GM18526 (cell line): ENCODE measurements around the gene CDC14B.

Experiments used
- POLR2A ChIP-seq: IDR thresholded peaks from 3 replicates; pipeline ENCODE4 v1.6.1; 2011; ENCODE audit not compliant: insufficient read length; ENCODE audit errors: extremely low read depth

CDC14B gene

DNA sequence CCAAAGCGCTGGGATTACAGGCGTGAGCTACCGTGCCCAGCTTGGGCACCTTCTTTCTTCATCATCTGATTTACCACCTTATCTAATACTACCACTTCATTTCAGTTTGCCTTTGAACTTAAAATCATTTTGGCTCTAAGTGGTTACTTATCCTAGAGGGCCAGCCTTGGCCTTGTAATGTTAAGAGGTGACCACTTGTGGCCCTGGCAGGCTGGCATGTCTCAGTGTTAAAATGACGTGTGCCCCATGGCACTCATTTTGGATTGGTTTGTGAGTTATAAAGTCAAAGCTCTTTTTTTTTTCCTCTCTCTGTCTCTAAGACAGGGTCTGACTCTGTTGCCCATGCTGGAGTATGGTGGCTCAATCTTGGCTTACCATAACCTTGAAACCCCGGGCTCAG lies 151.9 kb downstream of the CDC14B start:
- TF ChIP-seq POLR2A, result no peak

DNA sequence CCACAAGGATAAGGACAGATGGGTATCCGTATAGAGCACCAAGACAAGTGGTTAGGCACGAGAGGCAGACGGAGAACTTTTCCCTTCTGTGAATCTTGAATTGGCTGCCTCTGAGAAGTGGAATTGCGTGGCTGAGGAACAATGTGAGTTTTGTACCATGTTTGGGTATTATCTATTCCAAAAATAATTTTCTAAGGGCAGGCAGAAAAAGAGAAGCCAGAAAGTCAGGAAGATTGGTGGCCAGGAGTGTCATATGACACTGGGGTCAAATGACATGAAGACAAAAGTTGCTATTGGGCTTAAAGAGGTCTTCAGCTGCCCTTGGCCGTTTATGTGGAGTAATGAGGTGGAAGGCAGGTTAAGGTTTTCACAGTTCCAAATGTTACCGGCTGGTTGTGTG lies 155.2 kb downstream of the CDC14B start:
- TF ChIP-seq POLR2A, result no peak

DNA sequence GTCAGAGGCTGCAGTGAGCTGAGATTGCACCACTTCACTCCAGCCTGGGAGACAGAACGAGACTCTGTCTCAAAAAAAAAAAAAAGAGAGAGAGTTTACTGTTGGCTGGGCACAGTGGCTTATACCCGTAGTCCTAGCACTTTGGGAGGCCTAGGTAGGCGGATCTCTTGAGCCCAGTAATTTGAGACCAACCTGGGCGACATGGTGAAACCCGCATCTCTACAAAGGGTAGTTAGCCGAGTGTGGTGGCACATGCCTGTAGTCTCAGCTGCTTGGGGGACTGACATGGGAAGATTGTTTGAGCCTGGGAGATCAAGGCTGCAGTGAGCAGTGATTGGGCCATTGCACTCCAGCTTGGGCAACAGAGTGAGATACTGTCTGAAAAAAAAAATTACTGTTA lies 157.1 kb downstream of the CDC14B start:
- TF ChIP-seq POLR2A, result no peak

DNA sequence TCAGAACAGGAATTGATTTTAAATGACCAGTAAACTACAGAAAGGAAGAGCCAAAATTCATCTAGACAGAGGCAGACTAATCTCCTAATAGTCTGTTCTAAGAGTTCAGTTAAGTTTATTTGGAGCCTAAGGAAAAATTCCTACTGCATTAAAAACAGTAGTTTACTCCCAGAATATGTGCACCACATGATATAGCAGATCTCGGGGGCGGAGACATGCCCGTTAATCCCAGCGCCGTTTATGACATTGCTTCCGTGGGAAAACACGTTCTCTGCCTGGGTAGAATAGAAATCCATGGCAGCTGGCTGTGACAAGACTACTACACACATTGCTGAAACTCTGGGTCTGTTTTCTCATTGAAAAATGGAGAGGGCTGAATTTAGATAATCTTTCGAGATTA lies 158.3 kb downstream of the CDC14B start:
- TF ChIP-seq POLR2A, result no peak

DNA sequence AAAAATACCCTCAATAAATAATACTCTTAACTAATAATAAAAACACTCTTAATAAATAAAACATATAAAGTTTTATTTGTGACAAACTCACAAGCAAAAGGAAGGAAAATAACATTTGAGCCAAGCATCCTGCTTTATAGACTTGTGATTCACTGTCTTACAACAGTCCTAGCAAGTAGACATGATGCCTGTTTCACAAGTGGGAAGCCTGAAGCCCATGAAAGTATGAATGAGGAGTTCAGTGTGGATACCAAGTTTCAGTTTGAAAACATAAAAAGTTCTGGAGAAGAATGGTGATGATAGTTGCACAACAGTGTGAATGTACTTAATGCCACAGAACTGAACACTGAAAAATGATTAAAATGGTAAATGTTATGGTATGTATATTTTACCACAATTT lies 158.8 kb downstream of the CDC14B start:
- no peak for TF ChIP-seq POLR2A

DNA sequence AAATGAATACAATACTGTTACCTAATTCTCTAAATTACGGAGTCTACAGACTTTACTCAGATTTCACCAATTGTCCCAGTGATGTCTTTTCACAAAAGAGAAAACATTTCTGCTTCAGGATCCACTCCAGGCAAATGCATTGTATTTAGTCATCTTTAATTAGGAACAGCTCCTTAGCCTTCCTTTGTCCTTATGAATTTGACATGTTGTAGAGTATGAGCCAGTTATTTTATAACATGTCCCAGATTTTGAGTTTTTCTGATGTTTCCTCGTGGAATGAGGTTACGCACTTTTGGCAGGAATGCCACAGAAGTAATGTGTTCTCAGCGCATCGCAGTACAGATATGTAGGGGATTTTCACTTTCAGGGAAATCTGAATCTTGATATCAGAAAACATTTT lies 159.2 kb downstream of the CDC14B start:
- TF ChIP-seq POLR2A, result no peak

DNA sequence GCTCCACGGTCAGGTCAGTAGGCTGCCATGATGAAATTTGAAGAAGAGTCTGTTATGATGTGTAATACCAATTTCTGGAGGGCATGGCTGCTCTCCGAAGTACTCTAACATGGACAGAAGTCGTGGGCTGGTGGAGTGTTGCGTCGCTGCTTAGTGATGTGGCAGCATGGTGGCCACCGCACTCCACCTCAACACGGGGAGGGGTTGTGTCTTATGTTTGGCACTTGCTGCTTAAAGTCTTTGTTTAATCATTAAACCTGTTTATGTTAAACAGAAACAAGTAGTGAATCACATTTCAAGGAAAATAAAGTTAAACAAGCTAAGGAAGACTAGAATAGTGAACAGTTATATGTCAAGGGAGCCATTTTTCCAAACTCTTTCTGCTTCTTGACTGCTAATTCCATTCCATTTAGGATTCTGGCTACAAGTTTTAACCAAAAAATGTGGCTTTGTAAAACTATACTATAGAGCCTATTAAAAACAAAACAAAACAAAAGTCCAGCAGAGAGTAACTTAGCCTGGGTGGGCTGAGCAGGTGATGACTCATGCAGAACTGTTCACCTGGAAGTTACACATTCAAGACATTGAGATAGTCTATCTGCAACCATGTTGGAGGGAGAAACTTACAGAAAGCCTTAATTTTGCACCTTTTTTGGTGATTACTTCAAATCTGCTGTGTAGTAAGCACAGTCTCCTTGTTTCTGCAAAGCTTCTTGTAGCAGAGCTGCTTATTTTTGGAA lies 160.2 kb downstream of the CDC14B start:
- no peak for TF ChIP-seq POLR2A

DNA sequence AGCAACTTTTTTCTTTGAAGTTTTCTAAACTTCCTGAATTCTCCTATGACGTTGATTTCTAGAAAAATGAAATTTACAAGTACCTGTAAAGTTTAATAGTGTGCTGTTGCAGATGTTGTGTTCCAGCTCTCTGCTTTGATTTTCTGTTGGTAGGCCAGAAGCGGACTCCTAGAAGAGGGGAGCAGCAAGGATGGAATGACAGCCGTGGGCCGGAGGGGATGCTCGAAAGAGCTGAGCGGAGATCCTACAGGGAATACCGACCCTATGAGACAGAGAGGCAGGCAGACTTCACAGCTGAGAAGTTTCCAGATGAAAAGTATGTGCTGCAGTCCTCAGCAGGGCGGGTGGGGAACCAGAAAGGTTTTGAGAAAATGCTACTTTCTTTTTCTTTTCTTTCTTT lies 161.4 kb downstream of the CDC14B start:
- no peak for TF ChIP-seq POLR2A

DNA sequence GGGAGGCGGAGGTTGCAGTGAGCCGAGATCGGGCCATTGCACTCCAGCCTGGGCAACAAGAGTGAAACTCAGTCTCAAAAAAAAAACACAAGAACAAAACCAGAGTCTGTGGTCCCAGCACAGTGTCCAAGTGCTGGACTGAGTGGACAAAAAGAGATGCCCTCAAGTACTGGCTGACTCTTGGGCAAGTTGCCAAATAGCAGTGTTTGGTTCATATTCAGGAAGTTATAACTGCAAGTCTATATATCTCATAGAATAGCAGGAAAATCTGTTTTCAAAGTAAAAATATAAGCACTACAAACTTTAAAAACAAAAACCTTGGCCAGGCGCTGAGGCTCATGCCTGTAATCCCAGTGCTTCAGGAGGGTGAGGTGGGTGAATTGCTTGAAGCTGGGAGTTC lies 162.4 kb downstream of the CDC14B start:
- TF ChIP-seq POLR2A, result no peak

DNA sequence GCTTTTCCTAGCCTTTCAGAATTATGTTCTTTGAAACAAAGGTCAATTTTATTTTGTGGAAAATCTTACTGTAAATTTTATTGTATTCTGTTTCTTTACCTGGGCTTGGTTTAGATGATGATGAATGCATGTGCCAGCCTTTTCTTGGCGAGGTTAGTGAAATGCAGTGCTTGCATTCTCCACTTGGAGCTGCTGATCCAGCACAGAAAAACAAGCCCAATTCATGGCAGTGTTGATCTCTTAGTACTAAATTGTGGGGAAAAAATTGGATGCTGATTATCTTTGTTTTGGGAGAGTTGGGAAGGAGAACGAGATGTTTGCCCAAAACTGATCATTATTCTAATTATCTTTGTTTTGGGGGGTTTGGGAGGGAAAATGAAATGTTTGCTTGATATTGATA lies 166.0 kb downstream of the CDC14B start:
- no peak for TF ChIP-seq POLR2A

DNA sequence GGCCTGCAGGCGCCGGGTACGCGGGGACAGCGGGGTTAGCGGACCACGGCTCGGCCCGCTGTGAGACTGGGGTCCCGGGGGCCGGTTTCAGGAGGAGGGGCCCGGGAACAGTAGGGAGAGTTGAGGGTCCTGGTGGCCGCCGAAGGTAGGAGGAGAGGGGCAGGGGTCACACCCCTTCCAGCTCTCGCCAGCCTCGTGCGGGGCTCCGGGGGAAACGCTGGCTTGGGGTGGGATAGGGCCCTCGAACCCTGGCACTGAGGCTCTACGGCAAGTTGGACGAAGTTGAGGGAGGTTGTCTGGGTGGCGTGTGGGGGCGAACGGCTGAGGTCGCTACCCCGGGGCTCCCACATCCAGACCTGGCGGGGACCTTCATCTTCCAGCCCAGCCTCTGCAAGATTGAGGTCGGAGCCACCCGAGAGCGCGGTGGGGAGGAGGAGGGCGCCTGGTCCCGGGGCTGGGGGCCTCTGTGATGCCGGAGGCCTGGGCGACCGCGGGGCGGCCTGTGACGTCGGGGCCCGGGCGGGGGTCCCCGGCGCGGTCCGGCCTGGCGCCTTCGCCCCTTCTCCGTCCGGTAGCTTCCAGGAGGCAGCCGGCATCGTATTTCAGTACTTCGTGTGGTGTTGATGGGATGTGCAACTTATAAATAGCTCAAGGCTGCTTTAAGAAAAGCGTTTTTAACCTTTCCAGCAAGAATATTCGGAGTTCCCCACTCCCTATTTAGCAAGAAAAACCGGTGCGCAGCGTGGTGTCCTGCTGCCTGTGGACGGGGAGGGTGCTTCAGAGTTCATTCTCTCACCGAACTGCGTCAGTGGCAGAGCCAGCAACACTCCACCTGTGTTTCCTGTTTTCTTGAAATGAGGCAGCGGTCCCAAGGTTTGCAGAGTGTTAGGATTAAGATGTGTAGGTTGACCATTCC lies 168.8 kb downstream of the CDC14B start:
- TF ChIP-seq POLR2A, result no peak
